Measurements from ENCODE around the gene ATAD3A. TPM values are rescaled to one million over a fixed set of nuclear protein-coding genes. Genes with fewer than 3 reads are reported as not detected.

Gene ATAD3A
- total and polyA plus RNA-seq, 9 of the 15 experiments (the other 6 are each of a cell fraction or from before 2014, with no cell fraction given) = 0.10 to 173 (median 36.7) TPM

- TF ChIP-seq CHD7 (IDR thresholded peaks at IDR 0.05; ENCODE audit: low read depth, low read length) = no peak
- no peak for TF ChIP-seq ZNF165 (CRISPR knock-in tag; IDR thresholded peaks at IDR 0.05; ENCODE audit: borderline replicate concordance)
- TF ChIP-seq TAF15 (IDR thresholded peaks at IDR 0.05; ENCODE audit: low read depth, low read length) = no peak
- TF ChIP-seq, protein P1, sequence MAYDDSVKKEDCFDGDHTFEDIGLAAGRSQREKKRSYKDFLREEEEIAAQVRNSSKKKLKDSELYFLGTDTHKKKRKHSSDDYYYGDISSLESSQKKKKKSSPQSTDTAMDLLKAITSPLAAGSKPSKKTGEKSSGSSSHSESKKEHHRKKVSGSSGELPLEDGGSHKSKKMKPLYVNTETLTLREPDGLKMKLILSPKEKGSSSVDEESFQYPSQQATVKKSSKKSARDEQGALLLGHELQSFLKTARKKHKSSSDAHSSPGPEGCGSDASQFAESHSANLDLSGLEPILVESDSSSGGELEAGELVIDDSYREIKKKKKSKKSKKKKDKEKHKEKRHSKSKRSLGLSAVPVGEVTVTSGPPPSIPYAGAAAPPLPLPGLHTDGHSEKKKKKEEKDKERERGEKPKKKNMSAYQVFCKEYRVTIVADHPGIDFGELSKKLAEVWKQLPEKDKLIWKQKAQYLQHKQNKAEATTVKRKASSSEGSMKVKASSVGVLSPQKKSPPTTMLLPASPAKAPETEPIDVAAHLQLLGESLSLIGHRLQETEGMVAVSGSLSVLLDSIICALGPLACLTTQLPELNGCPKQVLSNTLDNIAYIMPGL (CRISPR knock-in tag; IDR thresholded peaks at IDR 0.05) = no peak; the same call in 1 of the 2 replicates
- peak; percentile 80 for TF ChIP-seq NFYB (IDR thresholded peaks at IDR 0.05; ENCODE audit: extremely low read depth, insufficient read length)
- peak; percentile 97 for TF ChIP-seq ARID4B (CRISPR knock-in tag; IDR thresholded peaks at IDR 0.05)
These were observed at the start of gene ATAD3A (continued) for GRCh38 chr1:1511533-1512285.

Data from K562 (cell line).